ENCODE results near the gene MELK.
A peak's percentile ranks its signal among the peaks of the same experiment; 100 is the strongest.

Gene MELK

GRCh38 chr9:36659500-36659899, 86.8 kb downstream of the MELK start:
- no peak overlapping the region for H3K27ac ChIP-seq
- H3K4me3 ChIP-seq = no peak overlapping the region

- Histone ChIP-seq H3K27ac (no peak overlapping the region), H3K4me3 (no peak overlapping the region)
These were observed 92.1 kb downstream of the MELK start for GRCh38 chr9:36664806-36665205.

DNA sequence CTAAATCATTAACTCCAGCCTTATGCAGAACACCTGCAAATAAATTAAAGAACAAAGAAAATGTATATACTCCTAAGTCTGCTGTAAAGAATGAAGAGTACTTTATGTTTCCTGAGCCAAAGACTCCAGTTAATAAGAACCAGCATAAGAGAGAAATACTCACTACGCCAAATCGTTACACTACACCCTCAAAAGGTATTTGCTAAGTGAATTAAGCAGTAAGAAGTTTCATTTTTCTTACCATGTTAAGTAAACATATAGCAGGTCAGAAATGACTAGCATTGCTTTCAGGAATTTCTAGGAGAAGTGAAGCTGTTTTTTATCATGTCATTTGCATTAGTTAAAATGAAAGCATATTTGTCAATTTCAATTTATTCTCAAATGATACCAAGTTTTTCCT, 92.7 kb downstream of the MELK start:
- no peak overlapping the region for H3K27ac ChIP-seq
- H3K4me3 ChIP-seq = no peak overlapping the region

DNA sequence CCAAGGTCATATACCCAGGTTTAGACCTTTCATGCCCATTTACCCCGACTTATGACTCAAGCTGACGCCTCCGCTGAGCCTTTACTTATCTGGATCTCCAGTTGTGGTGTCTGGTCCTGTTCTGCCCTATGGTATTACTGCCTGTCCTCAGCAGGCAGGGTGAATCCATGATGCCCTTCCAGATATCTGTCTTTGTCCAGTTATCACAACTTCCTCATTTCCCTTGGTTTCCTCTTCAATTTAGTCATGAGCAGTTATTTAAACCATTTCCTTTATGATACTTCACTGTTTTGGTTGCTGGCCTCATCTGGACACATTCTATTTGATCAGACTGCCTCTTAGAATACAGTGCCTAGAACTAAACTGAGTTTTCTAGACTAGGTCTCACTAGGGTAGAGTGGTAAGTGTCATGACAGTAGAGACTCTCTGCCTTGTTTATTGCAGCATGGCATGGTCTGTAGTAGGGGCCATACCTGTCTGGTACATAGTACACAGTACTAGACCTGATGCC, 93.3 kb downstream of the MELK start:
- Histone ChIP-seq H3K4me3 (no peak overlapping the region), H3K27ac (peak overlapping the region in 1 of 21 experiments; percentile 36)

- no peak overlapping the region for H3K4me3 ChIP-seq
- no peak overlapping the region for H3K27ac ChIP-seq
These were observed 98.9 kb downstream of the MELK start for GRCh38 chr9:36671561-36671960.

DNA sequence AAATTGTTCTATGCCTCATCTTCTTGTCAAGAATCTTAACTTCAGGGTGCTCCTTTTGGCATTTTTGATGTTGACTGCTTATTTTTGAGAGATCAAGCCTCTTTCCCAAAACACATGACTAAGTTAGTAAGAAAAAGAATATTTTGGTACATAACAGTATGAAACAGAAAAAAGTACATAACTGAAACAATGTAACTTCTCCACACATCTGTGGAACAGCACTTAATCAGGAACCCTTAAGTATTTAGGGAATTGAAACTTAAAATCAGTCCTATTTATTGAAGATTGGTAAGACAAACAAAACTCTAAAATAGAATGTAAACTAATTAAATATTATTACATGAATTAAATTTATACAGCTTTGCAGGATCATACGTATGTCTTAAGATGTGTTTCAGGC, 103.4 kb downstream of the MELK start:
- Histone ChIP-seq H3K4me3 (no peak overlapping the region), H3K27ac (peak overlapping the region in 1 of 21 experiments; percentile 61)

DNA sequence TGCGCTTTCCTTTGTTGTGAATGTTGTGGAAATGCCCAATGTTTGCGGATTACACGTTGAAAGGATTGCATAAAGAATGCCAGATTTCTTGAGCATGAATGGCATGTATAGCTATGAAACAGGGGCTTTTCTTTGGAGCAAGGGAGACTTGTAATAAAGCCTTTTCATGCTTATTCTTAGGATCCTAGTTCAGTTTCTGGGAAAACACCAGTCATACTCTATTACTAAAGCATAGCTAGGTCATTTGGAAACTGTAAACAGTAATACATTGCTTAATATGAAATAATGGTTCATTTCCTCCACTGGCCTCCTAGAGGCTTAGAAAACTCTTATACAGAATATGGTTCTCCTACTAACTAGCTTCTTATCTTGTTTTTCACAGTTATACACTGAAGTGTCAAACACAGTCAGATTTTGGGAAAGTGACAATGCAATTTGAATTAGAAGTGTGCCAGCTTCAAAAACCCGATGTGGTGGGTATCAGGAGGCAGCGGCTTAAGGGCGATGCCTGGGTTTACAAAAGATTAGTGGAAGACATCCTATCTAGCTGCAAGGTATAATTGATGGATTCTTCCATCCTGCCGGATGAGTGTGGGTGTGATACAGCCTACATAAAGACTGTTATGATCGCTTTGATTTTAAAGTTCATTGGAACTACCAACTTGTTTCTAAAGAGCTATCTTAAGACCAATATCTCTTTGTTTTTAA, 104.2 kb downstream of the MELK start:
- Histone ChIP-seq H3K4me3 (no peak overlapping the region), H3K27ac (peak overlapping the region in 1 of 21 experiments; percentile 61)

DNA sequence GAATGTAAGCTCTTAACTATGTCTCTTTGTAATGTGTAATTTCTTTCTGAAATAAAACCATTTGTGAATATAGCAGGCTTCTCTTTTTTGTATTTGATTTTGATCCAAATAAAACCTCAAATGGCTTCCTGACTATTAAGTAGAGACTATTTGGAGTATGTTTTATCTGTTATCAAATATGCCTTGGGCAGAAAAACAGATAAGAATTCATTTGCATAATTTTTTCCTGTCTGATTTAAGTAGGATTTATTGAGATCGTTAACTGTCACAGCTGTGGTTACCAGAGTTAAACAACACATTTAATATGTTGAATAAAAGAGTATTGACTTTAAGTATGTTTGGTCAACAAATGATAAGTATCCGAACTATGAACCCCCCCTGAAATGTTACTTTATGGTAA, 104.9 kb downstream of the MELK start:
- no peak overlapping the region for H3K27ac ChIP-seq
- H3K4me3 ChIP-seq = no peak overlapping the region

GRCh38 chr9:36679710-36680109, 107.0 kb downstream of the MELK start:
- Histone ChIP-seq H3K4me3 (no peak overlapping the region), H3K27ac (no peak overlapping the region)

DNA sequence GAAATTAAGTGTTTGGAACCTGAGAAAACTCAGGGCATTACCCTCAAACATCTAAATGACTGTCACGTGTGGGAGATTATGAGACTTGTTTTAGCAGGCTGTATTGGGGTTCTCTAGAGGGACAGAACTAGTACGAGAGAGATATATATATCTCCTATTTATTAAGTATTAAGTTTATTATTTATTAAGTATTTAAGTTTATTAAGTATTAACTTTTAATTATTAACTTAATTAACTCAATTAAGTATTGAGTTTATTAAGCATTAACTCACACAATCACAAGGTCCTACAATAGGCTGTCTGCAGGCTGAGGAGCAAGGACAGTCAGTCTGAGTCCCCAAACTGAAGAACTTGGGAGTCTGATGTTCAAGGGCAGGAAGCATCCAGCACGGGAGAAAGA, 113.8 kb downstream of the MELK start:
- Histone ChIP-seq H3K27ac (no peak overlapping the region), H3K4me3 (no peak overlapping the region)

DNA sequence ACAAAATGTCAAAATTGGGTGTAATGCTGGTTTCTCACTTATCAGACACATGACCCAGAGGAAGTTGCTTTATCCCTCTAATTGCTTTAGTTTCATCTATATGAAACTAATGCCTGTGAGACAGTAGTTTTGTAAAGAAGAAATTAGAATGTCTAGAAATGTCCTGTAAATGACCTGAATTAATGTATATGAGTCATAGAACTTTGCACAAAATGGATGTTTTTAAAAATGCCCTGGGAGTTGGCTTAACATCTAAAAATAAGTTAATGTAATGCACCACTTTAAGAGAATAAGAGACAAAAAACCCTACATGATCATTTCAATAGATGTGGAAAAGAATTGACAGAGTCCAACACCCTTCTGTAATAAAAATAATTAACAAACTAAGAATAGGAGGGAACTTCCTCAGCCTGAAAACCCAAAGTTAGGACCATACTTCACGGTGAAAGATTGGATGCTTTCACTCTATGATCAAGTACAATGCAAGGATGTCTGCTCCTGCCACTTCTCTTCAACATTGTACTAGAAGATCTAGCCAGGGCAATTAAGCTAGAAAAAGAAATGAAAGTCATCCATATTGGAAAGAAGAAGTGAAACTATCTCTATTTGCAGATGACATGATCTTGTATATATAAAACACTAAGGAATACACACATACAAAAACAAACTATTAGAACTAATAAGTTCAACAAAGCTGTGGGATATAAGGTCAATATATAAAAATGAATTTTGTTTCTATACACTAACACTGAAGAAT, 117.9 kb downstream of the MELK start:
- Histone ChIP-seq H3K27ac (no peak overlapping the region), H3K4me3 (no peak overlapping the region)

DNA sequence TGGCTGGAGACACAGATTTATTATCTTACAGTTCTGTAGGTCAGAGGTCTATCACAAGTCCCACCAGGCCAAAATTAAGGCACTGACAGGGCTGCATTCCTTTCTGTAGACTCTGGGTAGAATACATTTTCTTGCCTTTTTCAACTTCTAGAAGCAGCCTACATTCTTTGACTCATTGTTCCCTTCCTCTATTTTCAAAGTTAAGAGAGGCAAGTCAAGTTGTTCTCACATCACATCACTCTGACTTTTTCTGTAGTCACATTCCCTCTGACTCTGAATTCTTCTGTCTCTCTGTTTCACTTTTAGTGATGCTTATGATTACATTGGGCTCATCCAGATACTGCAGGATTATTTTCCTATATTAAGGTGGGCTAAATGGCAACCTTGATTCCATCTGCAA, 119.0 kb downstream of the MELK start:
- no peak overlapping the region for H3K4me3 ChIP-seq

GRCh38 chr9:36698984-36699383, 126.3 kb downstream of the MELK start:
- Histone ChIP-seq H3K27ac (no peak overlapping the region), H3K4me3 (no peak overlapping the region)

More for the DNA sequence above, 119.0 kb downstream of the MELK start:
- H3K27ac ChIP-seq = no peak overlapping the region

DNA sequence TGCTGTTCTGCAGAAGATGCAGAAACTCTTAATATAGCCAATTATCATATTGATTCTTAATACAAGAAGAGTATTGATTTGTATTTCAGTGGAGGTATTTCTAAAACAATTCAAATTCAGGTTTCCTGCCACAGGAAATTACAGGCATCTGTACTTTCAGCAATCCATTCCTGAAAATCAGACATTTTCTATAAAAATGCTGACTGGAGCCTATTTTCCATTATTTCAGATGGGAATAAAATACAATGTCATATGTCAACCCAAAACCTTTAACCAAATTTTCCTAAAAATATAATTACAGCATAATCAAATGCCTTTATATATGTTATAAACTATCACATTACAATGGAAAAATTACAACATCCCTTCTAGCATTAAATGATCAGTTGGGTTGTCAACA, 131.5 kb downstream of the MELK start:
- Histone ChIP-seq H3K4me3 (no peak overlapping the region), H3K27ac (no peak overlapping the region)

DNA sequence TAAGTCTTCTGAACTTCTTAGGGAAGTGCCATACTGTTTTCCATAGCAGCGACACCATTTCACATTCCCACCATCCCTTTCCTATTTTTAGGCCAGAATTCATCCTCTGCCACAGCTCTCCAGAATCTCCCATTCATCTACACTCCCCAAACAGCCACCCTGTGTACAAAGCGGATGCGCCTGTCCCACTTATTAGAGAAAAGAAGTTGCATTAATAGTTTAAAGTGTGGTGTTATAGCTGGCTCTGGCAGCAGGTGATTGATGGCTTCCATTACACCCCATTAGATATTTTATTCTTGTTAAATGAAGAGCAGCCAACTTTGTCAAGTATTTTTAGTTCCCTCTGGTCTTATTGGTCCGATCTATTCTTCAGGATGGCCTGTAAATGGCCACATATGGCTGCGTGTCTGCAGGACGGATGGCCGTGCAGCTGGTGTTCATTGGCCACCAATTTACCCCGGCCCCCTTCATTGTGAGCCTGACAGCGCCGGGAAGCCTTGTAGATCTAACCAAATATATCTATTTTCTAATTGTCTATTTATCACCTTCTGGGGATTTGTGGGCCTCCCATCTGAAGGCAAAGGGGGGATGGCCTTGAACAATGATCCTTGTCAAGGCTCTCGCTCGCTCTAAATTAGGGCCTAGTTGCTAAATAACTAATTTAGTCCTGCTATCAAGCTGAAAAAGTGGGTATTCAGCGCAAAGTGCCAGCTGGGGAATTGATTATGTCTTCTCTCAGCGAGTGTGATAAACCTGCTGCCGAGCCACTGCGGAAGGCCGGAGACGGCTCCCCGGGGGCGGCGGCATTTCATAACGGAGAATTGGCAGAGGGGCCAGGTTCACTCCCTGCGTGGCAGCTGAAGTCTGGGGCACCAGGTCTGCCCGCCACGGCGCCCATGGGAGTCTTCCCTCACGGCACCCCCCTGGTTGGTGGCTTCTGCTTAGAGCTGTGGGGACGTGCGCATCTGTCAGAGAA, 141.1 kb downstream of the MELK start:
- no peak overlapping the region for H3K27ac ChIP-seq

GRCh38 chr9:36716496-36716895, 143.8 kb downstream of the MELK start:
- H3K4me3 ChIP-seq = no peak overlapping the region
- H3K27ac ChIP-seq = no peak overlapping the region

More for the DNA sequence above, 141.1 kb downstream of the MELK start:
- H3K4me3 ChIP-seq = no peak overlapping the region

DNA sequence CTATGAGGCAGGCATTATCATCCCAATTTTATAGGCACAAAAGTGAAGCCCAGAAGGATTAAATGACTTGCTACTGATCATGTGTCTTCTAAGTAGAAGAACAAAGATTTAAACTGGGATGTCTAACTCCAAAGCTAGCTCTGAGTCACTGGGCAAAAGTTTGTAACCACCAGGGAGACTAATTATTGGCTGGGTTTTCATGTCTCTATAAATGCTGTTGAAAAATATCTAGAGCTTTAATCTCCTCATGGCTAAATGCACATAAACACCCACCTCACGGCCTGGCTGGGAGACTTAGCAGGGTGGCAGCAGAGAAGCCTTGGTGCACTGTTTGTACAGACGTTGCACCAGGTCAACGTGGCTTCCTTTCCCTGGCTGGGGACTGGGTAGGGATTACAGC, 144.6 kb downstream of the MELK start:
- H3K27ac ChIP-seq = no peak overlapping the region
- H3K4me3 ChIP-seq = no peak overlapping the region

GRCh38 chr9:36718612-36719011, 145.9 kb downstream of the MELK start:
- no peak overlapping the region for H3K4me3 ChIP-seq
- no peak overlapping the region for H3K27ac ChIP-seq

GRCh38 chr9:36720043-36720442, 147.3 kb downstream of the MELK start:
- Histone ChIP-seq H3K4me3 (no peak overlapping the region), H3K27ac (no peak overlapping the region)
